Effector memory CD8-positive, alpha-beta T cell (primary cell): Measurements from ENCODE around the gene WEE2.
A peak's percentile ranks its signal among the peaks of the same experiment; 100 is the strongest.

Experiments used
- ATAC-seq: fragments of 150-1000 bp; cut with Tn5 transposase; replicated peaks from 2 replicates; pipeline ENCODE4 v1.10.0; 2021; ENCODE audit warnings: mild to moderate bottlenecking, moderate library complexity
- DNase-seq, 3 experiments: peaks; one replicate each; pipeline ENCODE4 v3.0.0; 2021
- H3K27ac Mint-ChIP-seq, 2 donors: one replicate each; pipeline ENCODE4 v1.8.0; 2022; ENCODE audit warnings: mild to moderate bottlenecking in 2 of 2, mixed read lengths in 2 of 2, moderate library complexity in 2 of 2
- H3K27me3 Mint-ChIP-seq, 2 donors: one replicate each; pipeline ENCODE4 v1.8.0; 2022; ENCODE audit warnings: mixed read lengths in 2 of 2
- H3K36me3 Mint-ChIP-seq: one replicate; pipeline ENCODE4 v1.8.0; 2022; ENCODE audit warnings: mild to moderate bottlenecking, moderate library complexity, mixed read lengths; ENCODE audit not compliant: insufficient read depth
- H3K4me1 Mint-ChIP-seq, 2 donors: one replicate each; pipeline ENCODE4 v1.8.0; 2022; ENCODE audit warnings: low read depth in 2 of 2, mixed read lengths in 2 of 2
- H3K4me3 Mint-ChIP-seq, 2 donors: one replicate each; pipeline ENCODE4 v1.8.0; 2022; ENCODE audit warnings: mild to moderate bottlenecking in 2 of 2, mixed read lengths in 2 of 2, moderate library complexity in 2 of 2
- H3K9me3 Mint-ChIP-seq, 2 donors: one replicate each; pipeline ENCODE4 v1.8.0; 2022; ENCODE audit warnings: mixed read lengths in 2 of 2

WEE2 gene

DNA sequence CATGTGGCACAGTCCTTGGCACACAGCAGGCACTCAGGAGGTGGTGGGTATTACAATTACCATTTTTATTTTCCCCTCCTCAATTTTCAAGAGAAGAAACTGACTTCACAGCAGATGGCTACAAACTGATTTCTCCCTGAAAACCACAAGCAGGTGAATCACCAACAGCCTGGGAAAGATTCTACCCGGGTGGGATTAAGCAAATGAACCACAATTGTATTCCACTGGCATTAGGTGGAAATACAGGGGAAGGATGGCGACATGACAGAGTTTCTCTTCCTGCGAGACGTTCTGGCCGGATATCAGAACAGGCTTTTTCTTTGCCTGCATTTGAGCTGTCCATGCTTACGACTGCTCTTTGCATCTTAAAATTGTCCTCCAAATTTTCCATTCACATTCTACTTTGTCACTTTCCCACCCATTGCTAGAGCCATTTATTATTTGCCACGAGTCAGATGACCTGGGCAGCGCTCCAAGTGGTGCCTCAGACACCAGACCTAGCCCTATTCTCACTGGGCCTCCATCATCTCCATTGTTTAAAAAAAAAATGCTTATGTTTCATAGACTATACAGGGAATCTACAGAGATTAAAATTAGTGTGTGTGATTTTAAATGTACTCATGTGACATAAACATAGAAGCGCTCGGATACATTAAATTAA is 10.8 kb upstream of the WEE2 start:
- H3K4me3 Mint-ChIP-seq = no peak overlapping the region
- no peak overlapping the region for H3K27ac Mint-ChIP-seq
- no peaks in the 10 kb centered on the region for H3K9me3 Mint-ChIP-seq
- peaks cover 12% of the 10 kb centered on the region for H3K36me3 Mint-ChIP-seq
- peaks cover 44 to 65% of the 10 kb centered on the region in 2 donors for H3K4me1 Mint-ChIP-seq
- DNase-seq (no peak), ATAC-seq (no peak)
- no peaks in the 10 kb centered on the region for H3K27me3 Mint-ChIP-seq

GRCh38 chr7:141698247-141699015 is 9.7 kb upstream of the WEE2 start:
- Mint-ChIP-seq H3K36me3 (peaks cover 13% of the 10 kb centered on the region), H3K9me3 (no peaks in the 10 kb centered on the region), H3K4me1 (peaks cover 45 to 66% of the 10 kb centered on the region in 2 donors), H3K27ac (no peak overlapping the region), H3K4me3 (no peak overlapping the region), H3K27me3 (no peaks in the 10 kb centered on the region)
- ATAC-seq (no peak), DNase-seq (no peak)

GRCh38 chr7:141699860-141700259 is 8.3 kb upstream of the WEE2 start:
- H3K4me3 Mint-ChIP-seq = peak overlapping the region; percentile 93 to 94
- H3K27me3 Mint-ChIP-seq = no peaks in the 10 kb centered on the region
- peaks cover 41 to 61% of the 10 kb centered on the region in 2 donors for H3K4me1 Mint-ChIP-seq
- peak overlapping the region in 1 of 2 donors; percentile 96 for H3K27ac Mint-ChIP-seq
- no peak for DNase-seq
- ATAC-seq = no peak
- H3K9me3 Mint-ChIP-seq = no peaks in the 10 kb centered on the region
- peaks cover 13% of the 10 kb centered on the region for H3K36me3 Mint-ChIP-seq

GRCh38 chr7:141700296-141700847 is 7.8 kb upstream of the WEE2 start:
- ATAC-seq = no peak
- no peaks in the 10 kb centered on the region for H3K27me3 Mint-ChIP-seq
- DNase-seq = no peak
- H3K4me1 Mint-ChIP-seq = peaks cover 41 to 56% of the 10 kb centered on the region in 2 donors
- peak overlapping the region; percentile 93 to 94 for H3K4me3 Mint-ChIP-seq
- H3K27ac Mint-ChIP-seq = peak overlapping the region; percentile 87 to 96
- no peaks in the 10 kb centered on the region for H3K9me3 Mint-ChIP-seq
- H3K36me3 Mint-ChIP-seq = peaks cover 13% of the 10 kb centered on the region

- ATAC-seq = no peak
- Mint-ChIP-seq H3K4me1 (peaks cover 36 to 50% of the 10 kb centered on the region in 2 donors), H3K9me3 (no peaks in the 10 kb centered on the region), H3K4me3 (peak overlapping the region; percentile 93 to 94), H3K27ac (peak overlapping the region; percentile 87 to 96), H3K36me3 (peaks cover 13% of the 10 kb centered on the region), H3K27me3 (no peaks in the 10 kb centered on the region)
- DNase-seq = peak in 2 of 3 experiments; percentile 4 to 10
Measured at GRCh38 chr7:141700848-141701371, 7.2 kb upstream of the WEE2 start.

DNA sequence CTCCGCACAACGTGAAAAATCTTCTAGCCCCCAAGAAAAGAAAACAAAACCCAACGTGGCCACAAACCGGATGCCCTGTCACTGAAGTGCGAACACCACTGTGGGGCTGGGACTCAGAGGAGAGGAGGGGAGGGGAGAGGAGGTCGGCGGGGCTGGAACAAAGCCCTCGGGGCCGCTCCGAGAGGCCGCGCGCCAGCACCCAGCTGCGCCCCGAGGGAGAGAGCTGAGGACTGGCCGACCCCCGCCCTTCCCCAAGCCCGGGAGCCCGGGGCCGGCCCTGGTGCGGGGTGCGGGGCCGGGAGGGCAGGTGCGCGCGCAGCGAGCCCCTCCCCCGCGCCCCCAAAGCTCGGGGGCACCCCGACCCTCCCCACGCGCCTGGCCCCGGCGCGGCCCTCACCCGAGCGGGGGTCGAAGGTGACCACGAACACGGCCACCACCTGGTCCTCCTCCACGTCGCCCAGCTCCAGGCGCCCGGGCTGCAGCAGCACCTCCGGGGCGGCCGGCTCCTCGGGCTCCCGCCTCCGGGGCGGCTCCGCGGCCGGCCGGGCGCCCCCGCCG is 6.6 kb upstream of the WEE2 start:
- H3K27ac Mint-ChIP-seq = peak overlapping the region; percentile 87 to 96
- no peaks in the 10 kb centered on the region for H3K27me3 Mint-ChIP-seq
- no peaks in the 10 kb centered on the region for H3K9me3 Mint-ChIP-seq
- peaks cover 33 to 46% of the 10 kb centered on the region in 2 donors for H3K4me1 Mint-ChIP-seq
- peak overlapping the region; percentile 93 to 94 for H3K4me3 Mint-ChIP-seq
- DNase-seq (peak; percentile 77 to 78 (median 77)), ATAC-seq (peak; percentile 86)
- peaks cover 12% of the 10 kb centered on the region for H3K36me3 Mint-ChIP-seq

DNA sequence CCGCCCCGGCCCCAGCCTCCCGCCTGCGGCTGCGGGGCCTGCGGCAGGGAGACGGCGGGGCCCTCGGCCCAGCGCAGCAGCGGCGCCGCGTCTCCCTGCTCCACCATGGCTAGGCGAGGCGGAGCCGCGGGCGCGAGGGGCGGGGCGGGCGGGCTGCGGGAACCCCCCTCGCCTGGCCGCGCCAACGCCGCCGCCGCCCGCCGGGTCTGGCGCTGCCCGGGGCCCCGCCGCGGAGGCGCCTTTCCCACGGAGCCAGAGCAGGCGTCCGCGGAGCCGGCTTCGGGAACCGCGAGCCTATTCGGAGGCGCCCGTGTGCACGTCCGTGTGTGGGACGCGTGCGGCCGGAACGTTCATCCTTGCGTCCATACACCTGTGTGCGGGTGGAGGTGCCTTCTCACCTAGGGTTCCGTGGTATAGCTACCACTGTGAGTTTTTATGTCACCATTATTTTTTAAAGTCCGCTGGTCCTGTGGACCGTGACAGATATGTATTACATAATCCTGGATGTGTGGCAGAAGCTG is 6.0 kb upstream of the WEE2 start, which contains the start of gene DENND11:
Gene DENND11, minus strand, starts transcription at position 120 of the 521 bp plus-strand sequence. Its CDS starts 13 bp downstream, at position 107.
- peak within 1 kb of the TSS; percentile 93 to 94 for H3K4me3 Mint-ChIP-seq
- ATAC-seq (peak; percentile 74), DNase-seq (peak; percentile 50 to 61 (median 59))
- peak within 1 kb of the TSS; percentile 87 to 96 for H3K27ac Mint-ChIP-seq
- no peaks in the 10 kb centered on the region for H3K27me3 Mint-ChIP-seq
- peaks cover 10% of the 10 kb centered on the region for H3K36me3 Mint-ChIP-seq
- no peaks in the 10 kb centered on the region for H3K9me3 Mint-ChIP-seq
- H3K4me1 Mint-ChIP-seq = peaks cover 31 to 45% of the 10 kb centered on the region in 2 donors

GRCh38 chr7:141702892-141703291 is 5.3 kb upstream of the WEE2 start:
- H3K4me3 Mint-ChIP-seq = peak overlapping the region in 1 of 2 donors; percentile 75
- ATAC-seq = no peak
- H3K4me1 Mint-ChIP-seq = peaks cover 30 to 37% of the 10 kb centered on the region in 2 donors
- H3K27ac Mint-ChIP-seq = peak overlapping the region in 1 of 2 donors; percentile 90
- no peaks in the 10 kb centered on the region for H3K9me3 Mint-ChIP-seq
- H3K36me3 Mint-ChIP-seq = peaks cover 10% of the 10 kb centered on the region
- H3K27me3 Mint-ChIP-seq = no peaks in the 10 kb centered on the region
- no peak for DNase-seq

GRCh38 chr7:141704112-141704511 is 4.0 kb upstream of the WEE2 start:
- Mint-ChIP-seq H3K4me3 (no peak overlapping the region), H3K4me1 (peaks cover 22 to 25% of the 10 kb centered on the region in 2 donors), H3K27me3 (no peaks in the 10 kb centered on the region), H3K27ac (no peak overlapping the region), H3K9me3 (no peaks in the 10 kb centered on the region), H3K36me3 (peaks cover 10% of the 10 kb centered on the region)
- ATAC-seq = no peak
- no peak for DNase-seq

- Mint-ChIP-seq H3K27ac (no peak overlapping the region), H3K36me3 (peaks cover 10% of the 10 kb centered on the region), H3K27me3 (no peaks in the 10 kb centered on the region), H3K4me1 (peaks cover 18% of the 10 kb centered on the region in 2 donors), H3K9me3 (no peaks in the 10 kb centered on the region), H3K4me3 (no peak overlapping the region)
- DNase-seq (no peak), ATAC-seq (no peak)
Measured at GRCh38 chr7:141704741-141705140, 3.4 kb upstream of the WEE2 start.

GRCh38 chr7:141706239-141707064 is 1.7 kb upstream of the WEE2 start:
- no peak for ATAC-seq
- H3K9me3 Mint-ChIP-seq = no peaks in the 10 kb centered on the region
- H3K4me3 Mint-ChIP-seq = no peak overlapping the region
- DNase-seq = no peak
- H3K4me1 Mint-ChIP-seq = peaks cover 6 to 7% of the 10 kb centered on the region in 2 donors
- H3K36me3 Mint-ChIP-seq = peaks cover 4% of the 10 kb centered on the region
- no peaks in the 10 kb centered on the region for H3K27me3 Mint-ChIP-seq
- H3K27ac Mint-ChIP-seq = no peak overlapping the region

GRCh38 chr7:141709318-141709717 is 1.2 kb downstream of the WEE2 start:
- ATAC-seq (no peak), DNase-seq (no peak)
- no peaks in the 10 kb centered on the region for H3K27me3 Mint-ChIP-seq
- no peak overlapping the region for H3K27ac Mint-ChIP-seq
- H3K9me3 Mint-ChIP-seq = no peaks in the 10 kb centered on the region
- peaks cover 3% of the 10 kb centered on the region in 2 donors for H3K4me1 Mint-ChIP-seq
- no peaks in the 10 kb centered on the region for H3K36me3 Mint-ChIP-seq
- no peak overlapping the region for H3K4me3 Mint-ChIP-seq
